Ectodermal cell (in vitro differentiated cells): ENCODE results near the gene CDKAL1.
"Not testable (repeated sequence)": the region's sequence is repeated elsewhere in the genome, so short reads cannot be mapped to it uniquely, and the experiment has no call there.

Experiments
- H3K27ac ChIP-seq: 2 replicates; pipeline ENCODE4 v1.7.0; 2013; ENCODE audit warnings: mild to moderate bottlenecking, low read depth, low read length; ENCODE audit not compliant: insufficient read depth, poor library complexity, severe bottlenecking
- H3K27me3 ChIP-seq: 2 replicates; pipeline ENCODE4 v1.7.0; 2013; ENCODE audit warnings: mild to moderate bottlenecking, low read length; ENCODE audit not compliant: insufficient read depth, control insufficient read depth, poor library complexity, severe bottlenecking
- H3K36me3 ChIP-seq: one replicate; pipeline ENCODE4 v1.7.0; 2013; ENCODE audit warnings: low read length; ENCODE audit not compliant: control insufficient read depth, insufficient read depth
- H3K4me1 ChIP-seq: one replicate; pipeline ENCODE4 v1.7.0; 2013; ENCODE audit warnings: low read length; ENCODE audit not compliant: control insufficient read depth, insufficient read depth
- H3K4me3 ChIP-seq: 2 replicates; pipeline ENCODE4 v1.7.0; 2013; ENCODE audit warnings: low read depth, low read length, control low read depth; ENCODE audit not compliant: insufficient read depth
- H3K9me3 ChIP-seq: 2 replicates; pipeline ENCODE4 v1.7.0; 2013; ENCODE audit warnings: mild to moderate bottlenecking, low read length, moderate library complexity; ENCODE audit not compliant: control insufficient read depth
- WGBS, 2 experiments: methylation state at CpG; one replicate each; pipeline ENCODE4 v1.1.7; 2013; ENCODE audit warnings: missing lambda C conversion rate in 2 of 2; 5-methylcytosine and 5-hydroxymethylcytosine counted together

The CDKAL1 gene

DNA sequence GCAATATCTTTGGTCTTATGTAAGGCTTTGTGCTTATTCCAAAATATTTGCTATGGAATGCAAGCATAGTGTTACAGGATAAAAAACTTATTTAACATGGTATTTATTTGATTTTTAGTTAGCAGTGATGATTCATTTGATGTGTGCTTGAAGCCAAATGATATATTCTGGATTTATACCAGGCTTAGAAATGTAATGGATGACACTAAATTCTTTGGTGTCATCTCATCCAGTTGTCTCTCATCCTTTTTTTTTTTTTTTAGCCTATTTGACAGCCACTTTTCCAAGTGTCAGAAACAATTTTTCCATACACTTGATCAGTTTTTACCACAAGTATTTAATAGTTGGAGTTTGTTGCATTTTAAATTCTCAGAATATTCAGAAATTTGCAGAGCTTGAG is 515.3 kb downstream of the CDKAL1 start:
- no peak overlapping the region for H3K4me3 ChIP-seq
- H3K4me1 ChIP-seq: no peaks in the 10 kb centered on the region
- H3K27me3 ChIP-seq: no peaks in the 10 kb centered on the region
- no peaks in the 10 kb centered on the region for H3K9me3 ChIP-seq
- H3K36me3 ChIP-seq: no peaks in the 10 kb centered on the region
- no peak overlapping the region for H3K27ac ChIP-seq

DNA sequence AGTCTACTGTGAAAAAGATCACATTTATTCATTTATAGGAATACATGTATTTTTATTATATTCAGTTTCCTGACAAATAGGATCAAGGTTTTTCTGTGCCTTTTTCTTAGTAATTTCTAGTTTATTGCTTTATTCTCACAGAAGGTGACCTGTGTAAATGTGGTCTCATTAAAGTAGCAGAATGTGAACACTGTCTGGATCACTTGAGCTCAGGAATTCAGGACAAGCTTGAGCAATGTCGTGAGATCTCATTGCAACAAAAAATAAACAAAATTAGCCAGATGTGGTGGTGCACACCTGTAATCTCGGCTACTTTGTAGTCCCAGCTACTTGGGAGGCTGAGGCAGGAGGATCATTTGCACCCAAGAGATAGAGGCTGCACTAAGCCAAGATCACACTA is 516.7 kb downstream of the CDKAL1 start:
- no peaks in the 10 kb centered on the region for H3K4me1 ChIP-seq
- WGBS, 2 experiments: 93 to 97% methylated on average over 2 of the region's 2 CpGs
- H3K27ac ChIP-seq: no peak overlapping the region
- H3K36me3 ChIP-seq: no peaks in the 10 kb centered on the region
- no peaks in the 10 kb centered on the region for H3K27me3 ChIP-seq
- H3K4me3 ChIP-seq: no peak overlapping the region
- H3K9me3 ChIP-seq: no peaks in the 10 kb centered on the region

DNA sequence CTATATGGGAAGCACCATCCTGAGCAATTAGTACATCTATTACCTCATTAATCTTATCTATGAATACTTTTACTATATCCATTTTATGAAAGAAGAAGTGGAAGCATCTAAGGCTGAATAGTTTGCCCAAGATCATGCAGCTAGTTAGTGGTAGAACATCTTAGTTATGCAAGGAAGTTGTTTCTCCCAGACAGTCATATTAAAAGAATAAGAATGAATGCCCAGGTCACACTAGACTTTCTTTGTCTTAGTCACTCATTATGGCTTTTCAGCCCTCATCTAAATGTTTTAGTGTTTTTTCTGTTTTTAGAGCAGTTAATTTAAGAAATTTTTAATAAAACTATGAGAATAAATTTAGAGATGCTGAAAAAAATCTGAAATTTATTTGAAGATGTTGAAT is 517.5 kb downstream of the CDKAL1 start:
- no peak overlapping the region for H3K4me3 ChIP-seq
- H3K4me1 ChIP-seq: no peaks in the 10 kb centered on the region
- H3K27me3 ChIP-seq: no peaks in the 10 kb centered on the region
- no peaks in the 10 kb centered on the region for H3K36me3 ChIP-seq
- H3K9me3 ChIP-seq: no peaks in the 10 kb centered on the region
- no peak overlapping the region for H3K27ac ChIP-seq

DNA sequence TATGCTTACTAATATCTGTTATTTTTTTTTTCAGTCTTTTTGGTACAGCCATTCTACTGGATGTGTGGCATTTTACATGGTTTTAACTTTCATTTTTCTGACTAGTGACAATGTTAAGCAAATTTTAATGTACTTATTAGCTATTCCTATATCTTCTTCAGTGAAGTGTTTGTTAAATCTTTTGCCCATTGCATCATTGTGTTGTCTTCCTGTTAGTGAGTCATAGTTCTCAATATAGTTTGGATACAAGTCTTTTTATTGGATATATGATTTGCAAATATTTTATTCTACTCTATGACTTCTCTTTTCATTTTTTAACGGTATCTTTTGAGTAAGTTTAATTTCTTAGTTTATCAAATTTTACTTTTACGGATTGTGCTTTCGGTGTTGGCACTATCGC is 519.4 kb downstream of the CDKAL1 start:
- 93 to 96% methylated on average over 3 to 4 of the region's 4 CpGs for WGBS, 2 experiments
- H3K4me1 ChIP-seq: no peaks in the 10 kb centered on the region
- no peaks in the 10 kb centered on the region for H3K27me3 ChIP-seq
- no peaks in the 10 kb centered on the region for H3K9me3 ChIP-seq
- no peaks in the 10 kb centered on the region for H3K36me3 ChIP-seq
- no peak overlapping the region for H3K27ac ChIP-seq
- no peak overlapping the region for H3K4me3 ChIP-seq

DNA sequence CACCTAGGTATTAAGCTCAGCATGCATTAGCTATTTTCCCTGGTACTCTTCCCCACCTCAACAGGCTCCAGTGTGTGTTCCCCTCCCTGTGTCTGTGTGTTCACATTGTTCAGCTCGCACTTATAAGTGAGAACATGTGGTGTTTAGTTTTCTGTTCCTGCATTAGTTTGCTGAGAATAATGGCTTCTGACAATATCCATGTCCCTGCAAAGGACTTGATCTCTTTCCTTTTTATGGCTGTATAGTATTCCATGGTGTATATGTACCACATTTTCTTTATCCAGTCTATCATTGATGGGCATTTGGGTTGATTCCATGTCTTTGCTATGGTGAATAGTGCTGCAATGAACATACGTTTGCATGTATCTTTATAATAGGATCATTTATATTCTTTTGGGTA is 521.2 kb downstream of the CDKAL1 start:
- 86% methylated on average over 2 of the region's 2 CpGs; no CpG with 5 or more reads in 1 of the 2 experiments for WGBS, 2 experiments
- H3K4me1 ChIP-seq, H3K36me3 ChIP-seq, H3K4me3 ChIP-seq, H3K9me3 ChIP-seq, H3K27me3 ChIP-seq, H3K27ac ChIP-seq: not testable (repeated sequence)

DNA sequence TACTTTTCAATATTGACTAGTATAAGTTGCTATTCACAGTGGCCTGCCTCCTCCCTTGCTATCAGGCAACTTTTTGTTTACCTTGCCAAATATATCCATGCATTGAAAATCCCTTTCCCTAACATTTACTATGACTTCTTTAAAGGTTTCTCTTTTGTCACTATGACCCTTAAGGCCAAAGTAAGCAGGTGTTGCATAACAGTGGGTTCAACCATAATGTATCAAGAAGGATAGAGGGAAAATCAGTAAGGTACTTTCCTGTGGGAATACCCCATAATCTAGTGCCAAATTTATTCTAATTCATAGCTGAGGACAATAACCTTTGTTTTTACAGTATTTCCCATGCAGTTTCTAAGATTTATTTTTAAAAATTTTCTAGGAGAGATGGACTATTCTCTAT is 527.6 kb downstream of the CDKAL1 start:
- no peaks in the 10 kb centered on the region for H3K27me3 ChIP-seq
- H3K4me1 ChIP-seq: no peaks in the 10 kb centered on the region
- peaks cover 2% of the 10 kb centered on the region for H3K9me3 ChIP-seq
- H3K36me3 ChIP-seq: no peaks in the 10 kb centered on the region
- no peak overlapping the region for H3K27ac ChIP-seq
- no peak overlapping the region for H3K4me3 ChIP-seq

DNA sequence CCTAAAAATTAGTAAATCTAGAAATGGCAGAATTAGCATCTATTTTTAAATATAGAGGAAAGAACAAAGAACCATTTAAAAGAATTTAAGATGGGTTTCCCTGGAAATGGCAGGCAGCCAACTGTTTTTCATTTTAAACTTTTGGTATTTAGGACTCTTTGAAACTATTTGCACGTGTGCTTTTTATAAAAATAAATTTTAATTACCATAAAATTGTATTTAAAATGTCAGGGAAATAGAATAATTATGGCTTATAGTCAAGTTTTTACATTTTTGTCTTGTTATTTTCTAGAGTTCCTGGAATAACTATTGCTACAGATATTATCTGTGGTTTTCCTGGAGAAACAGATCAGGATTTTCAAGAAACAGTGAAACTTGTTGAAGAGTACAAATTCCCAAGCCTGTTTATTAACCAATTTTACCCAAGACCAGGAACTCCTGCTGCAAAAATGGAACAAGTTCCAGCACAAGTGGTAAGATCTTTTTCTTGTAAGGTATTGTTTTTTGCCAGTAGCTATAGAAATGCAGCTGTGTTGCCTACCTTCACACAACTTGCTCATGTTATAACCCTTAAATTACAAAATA is 530.6 kb downstream of the CDKAL1 start:
- no peak overlapping the region for H3K27ac ChIP-seq
- H3K4me3 ChIP-seq: no peak overlapping the region
- no peaks in the 10 kb centered on the region for H3K36me3 ChIP-seq
- H3K9me3 ChIP-seq: no peaks in the 10 kb centered on the region
- H3K27me3 ChIP-seq: no peaks in the 10 kb centered on the region
- no CpG with 5 or more reads among the region's 1 CpG for WGBS, 2 experiments
- no peaks in the 10 kb centered on the region for H3K4me1 ChIP-seq

DNA sequence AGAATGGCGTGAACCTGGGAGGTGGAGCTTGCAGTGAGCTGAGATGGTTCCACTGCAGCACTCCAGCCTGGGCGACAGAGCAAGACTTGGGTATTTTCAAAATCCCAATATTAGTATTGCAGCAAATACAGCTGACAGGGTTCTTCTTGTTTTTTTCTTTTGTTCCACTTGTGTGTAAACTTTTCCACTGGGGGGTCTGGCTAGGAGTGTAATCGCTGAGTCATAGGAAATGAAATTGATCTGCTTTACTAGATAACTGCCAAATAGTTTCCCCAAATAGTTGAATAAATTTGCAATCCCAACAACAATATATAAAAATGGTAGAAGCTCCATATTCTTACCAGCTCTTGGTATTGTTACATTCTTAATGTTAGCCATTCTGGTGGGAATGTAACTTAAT is 533.3 kb downstream of the CDKAL1 start:
- Histone ChIP-seq H3K9me3 (no peaks in the 10 kb centered on the region), H3K36me3 (no peaks in the 10 kb centered on the region), H3K4me3 (no peak overlapping the region), H3K27me3 (no peaks in the 10 kb centered on the region), H3K4me1 (no peaks in the 10 kb centered on the region), H3K27ac (no peak overlapping the region)
- WGBS, 2 experiments: 95 to 98% methylated on average over 2 to 3 of the region's 3 CpGs

DNA sequence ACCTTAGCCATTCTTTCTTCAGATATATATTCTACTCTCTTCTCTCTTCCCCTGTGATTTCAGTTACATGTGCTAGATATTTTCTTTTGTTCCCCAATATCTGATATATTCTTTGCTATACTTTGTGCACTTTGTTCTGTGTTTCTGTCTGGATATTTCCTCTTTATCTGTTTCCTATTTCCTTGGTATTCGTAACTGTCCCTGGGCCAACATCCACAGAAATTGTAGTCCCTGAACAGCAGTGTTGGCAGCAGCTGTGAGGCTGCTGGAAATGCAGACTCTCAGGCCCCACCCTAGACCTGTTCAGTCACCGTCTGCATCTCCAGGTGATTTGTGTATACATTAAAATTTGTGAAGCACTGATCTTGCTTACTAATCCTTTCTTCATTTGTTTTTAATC is 536.4 kb downstream of the CDKAL1 start:
- H3K4me1 ChIP-seq: no peaks in the 10 kb centered on the region
- no peak overlapping the region for H3K4me3 ChIP-seq
- H3K27me3 ChIP-seq: no peaks in the 10 kb centered on the region
- H3K9me3 ChIP-seq: no peaks in the 10 kb centered on the region
- H3K27ac ChIP-seq: no peak overlapping the region
- WGBS, 2 experiments: 93 to 100% methylated on average over 2 of the region's 2 CpGs
- no peaks in the 10 kb centered on the region for H3K36me3 ChIP-seq

DNA sequence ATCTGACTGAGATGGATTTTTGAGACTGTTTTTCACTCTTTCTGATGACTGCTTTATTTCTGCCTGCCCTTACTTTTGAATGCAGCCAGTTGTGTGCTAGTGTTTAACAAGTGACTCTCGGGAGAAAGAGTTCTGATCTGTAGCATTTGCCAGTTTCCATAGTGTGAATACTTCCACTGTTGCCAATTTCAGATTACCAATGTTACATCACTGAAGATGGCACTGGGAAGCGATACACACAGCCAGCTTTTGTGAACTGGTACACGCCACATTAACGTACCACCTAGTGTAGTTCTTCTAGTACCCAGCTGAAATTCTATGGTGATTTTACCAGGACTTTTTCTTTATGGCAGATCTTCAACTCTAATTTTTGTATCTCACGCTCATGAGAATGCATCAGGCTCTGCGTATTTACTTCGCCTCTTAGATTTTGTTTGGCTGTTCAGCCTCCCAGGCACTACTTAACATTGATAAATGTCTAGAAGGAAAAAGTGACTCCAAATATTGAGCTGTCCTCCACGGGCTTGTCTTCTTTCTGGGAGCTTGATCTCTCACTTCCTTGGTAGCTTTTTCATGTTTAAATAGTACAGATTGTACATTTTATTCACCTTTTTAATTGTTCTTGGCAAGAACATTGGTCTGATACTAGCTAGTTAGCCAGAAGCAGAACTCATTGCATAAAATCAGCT is 537.7 kb downstream of the CDKAL1 start:
- no peak overlapping the region for H3K27ac ChIP-seq
- H3K36me3 ChIP-seq: no peaks in the 10 kb centered on the region
- H3K9me3 ChIP-seq: no peaks in the 10 kb centered on the region
- H3K27me3 ChIP-seq: no peaks in the 10 kb centered on the region
- WGBS, 2 experiments: 94 to 96% methylated on average over 7 to 8 of the region's 8 CpGs
- H3K4me1 ChIP-seq: no peaks in the 10 kb centered on the region
- no peak overlapping the region for H3K4me3 ChIP-seq
